ENCODE data around the gene ARHGAP15. TPM values are rescaled to one million over a fixed set of nuclear protein-coding genes. Genes with fewer than 3 reads are reported as not detected.

ARHGAP15 gene
- polyA plus RNA-seq, 1 donor from 2014 or later, result 0.30 TPM

GRCh38 chr2:143498496-143498895 lies 369.3 kb downstream of the ARHGAP15 start:
- Histone ChIP-seq H3K9me3 (ENCODE audit: low read length) (no peaks in the 10 kb centered on the region), H3K9me2 (ENCODE audit: insufficient read depth, low read length) (no peaks in the 10 kb centered on the region), H3K36me3 (ENCODE audit: insufficient read depth, low read length) (no peaks in the 10 kb centered on the region), H3K4me2 (ENCODE audit: low read length) (no peak overlapping the region), H3K9ac (ENCODE audit: low read length) (no peak overlapping the region), H3K27me3 (ENCODE audit: insufficient read depth, low read depth, low read length) (no peaks in the 10 kb centered on the region), H3K79me2 (replicated peaks; ENCODE audit: insufficient read depth, low read length) (no peaks in the 10 kb centered on the region), H3K27ac (ENCODE audit: low read length) (no peak overlapping the region), H4K20me1 (ENCODE audit: insufficient read depth) (no peaks in the 10 kb centered on the region), H2AFZ (ENCODE audit: low read depth, low read length) (no peak overlapping the region), H3F3A (ENCODE audit: insufficient read depth, low read length, poor library complexity, severe bottlenecking) (no peaks in the 10 kb centered on the region), H3K4me3 (ENCODE audit: low read length) (no peak overlapping the region)
- TF ChIP-seq EP300 (conservative IDR thresholded peaks at IDR 0.05; ENCODE audit: poor library complexity, severe bottlenecking) (no peak), POLR2AphosphoS5 (IDR thresholded peaks at IDR 0.05) (no peak), SMC3 (conservative IDR thresholded peaks at IDR 0.05; ENCODE audit: poor library complexity) (no peak), RAD21 (conservative IDR thresholded peaks at IDR 0.05) (no peak), MXI1 (conservative IDR thresholded peaks at IDR 0.05; ENCODE audit: poor library complexity, severe bottlenecking) (no peak), TAF1 (IDR thresholded peaks at IDR 0.05; ENCODE audit: low read depth) (no peak), EZH2 (IDR thresholded peaks at IDR 0.05; ENCODE audit: borderline replicate concordance, insufficient read depth, low read length, poor library complexity, severe bottlenecking) (no peak)
- TF ChIP-seq, protein P1, sequence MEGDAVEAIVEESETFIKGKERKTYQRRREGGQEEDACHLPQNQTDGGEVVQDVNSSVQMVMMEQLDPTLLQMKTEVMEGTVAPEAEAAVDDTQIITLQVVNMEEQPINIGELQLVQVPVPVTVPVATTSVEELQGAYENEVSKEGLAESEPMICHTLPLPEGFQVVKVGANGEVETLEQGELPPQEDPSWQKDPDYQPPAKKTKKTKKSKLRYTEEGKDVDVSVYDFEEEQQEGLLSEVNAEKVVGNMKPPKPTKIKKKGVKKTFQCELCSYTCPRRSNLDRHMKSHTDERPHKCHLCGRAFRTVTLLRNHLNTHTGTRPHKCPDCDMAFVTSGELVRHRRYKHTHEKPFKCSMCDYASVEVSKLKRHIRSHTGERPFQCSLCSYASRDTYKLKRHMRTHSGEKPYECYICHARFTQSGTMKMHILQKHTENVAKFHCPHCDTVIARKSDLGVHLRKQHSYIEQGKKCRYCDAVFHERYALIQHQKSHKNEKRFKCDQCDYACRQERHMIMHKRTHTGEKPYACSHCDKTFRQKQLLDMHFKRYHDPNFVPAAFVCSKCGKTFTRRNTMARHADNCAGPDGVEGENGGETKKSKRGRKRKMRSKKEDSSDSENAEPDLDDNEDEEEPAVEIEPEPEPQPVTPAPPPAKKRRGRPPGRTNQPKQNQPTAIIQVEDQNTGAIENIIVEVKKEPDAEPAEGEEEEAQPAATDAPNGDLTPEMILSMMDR (IDR thresholded peaks at IDR 0.05; ENCODE audit: poor library complexity, severe bottlenecking), result no peak
- TF ChIP-seq, protein P2, sequence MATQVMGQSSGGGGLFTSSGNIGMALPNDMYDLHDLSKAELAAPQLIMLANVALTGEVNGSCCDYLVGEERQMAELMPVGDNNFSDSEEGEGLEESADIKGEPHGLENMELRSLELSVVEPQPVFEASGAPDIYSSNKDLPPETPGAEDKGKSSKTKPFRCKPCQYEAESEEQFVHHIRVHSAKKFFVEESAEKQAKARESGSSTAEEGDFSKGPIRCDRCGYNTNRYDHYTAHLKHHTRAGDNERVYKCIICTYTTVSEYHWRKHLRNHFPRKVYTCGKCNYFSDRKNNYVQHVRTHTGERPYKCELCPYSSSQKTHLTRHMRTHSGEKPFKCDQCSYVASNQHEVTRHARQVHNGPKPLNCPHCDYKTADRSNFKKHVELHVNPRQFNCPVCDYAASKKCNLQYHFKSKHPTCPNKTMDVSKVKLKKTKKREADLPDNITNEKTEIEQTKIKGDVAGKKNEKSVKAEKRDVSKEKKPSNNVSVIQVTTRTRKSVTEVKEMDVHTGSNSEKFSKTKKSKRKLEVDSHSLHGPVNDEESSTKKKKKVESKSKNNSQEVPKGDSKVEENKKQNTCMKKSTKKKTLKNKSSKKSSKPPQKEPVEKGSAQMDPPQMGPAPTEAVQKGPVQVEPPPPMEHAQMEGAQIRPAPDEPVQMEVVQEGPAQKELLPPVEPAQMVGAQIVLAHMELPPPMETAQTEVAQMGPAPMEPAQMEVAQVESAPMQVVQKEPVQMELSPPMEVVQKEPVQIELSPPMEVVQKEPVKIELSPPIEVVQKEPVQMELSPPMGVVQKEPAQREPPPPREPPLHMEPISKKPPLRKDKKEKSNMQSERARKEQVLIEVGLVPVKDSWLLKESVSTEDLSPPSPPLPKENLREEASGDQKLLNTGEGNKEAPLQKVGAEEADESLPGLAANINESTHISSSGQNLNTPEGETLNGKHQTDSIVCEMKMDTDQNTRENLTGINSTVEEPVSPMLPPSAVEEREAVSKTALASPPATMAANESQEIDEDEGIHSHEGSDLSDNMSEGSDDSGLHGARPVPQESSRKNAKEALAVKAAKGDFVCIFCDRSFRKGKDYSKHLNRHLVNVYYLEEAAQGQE (IDR thresholded peaks at IDR 0.05; ENCODE audit: borderline replicate concordance), result no peak

GRCh38 chr2:143499061-143499460 lies 369.8 kb downstream of the ARHGAP15 start:
- Histone ChIP-seq H3K36me3 (ENCODE audit: insufficient read depth, low read length) (no peaks in the 10 kb centered on the region), H3K9me2 (ENCODE audit: insufficient read depth, low read length) (no peaks in the 10 kb centered on the region), H3K4me3 (ENCODE audit: low read length) (no peak overlapping the region), H3K79me2 (replicated peaks; ENCODE audit: insufficient read depth, low read length) (no peaks in the 10 kb centered on the region), H3K27me3 (ENCODE audit: insufficient read depth, low read depth, low read length) (no peaks in the 10 kb centered on the region), H2AFZ (ENCODE audit: low read depth, low read length) (no peak overlapping the region), H4K20me1 (ENCODE audit: insufficient read depth) (no peaks in the 10 kb centered on the region), H3K4me2 (ENCODE audit: low read length) (no peak overlapping the region), H3K9me3 (ENCODE audit: low read length) (no peaks in the 10 kb centered on the region), H3K27ac (ENCODE audit: low read length) (no peak overlapping the region), H3K9ac (ENCODE audit: low read length) (no peak overlapping the region), H3F3A (ENCODE audit: insufficient read depth, low read length, poor library complexity, severe bottlenecking) (no peaks in the 10 kb centered on the region)
- no peak for TF ChIP-seq EZH2 (IDR thresholded peaks at IDR 0.05; ENCODE audit: borderline replicate concordance, insufficient read depth, low read length, poor library complexity, severe bottlenecking)
- no peak for TF ChIP-seq SMC3 (conservative IDR thresholded peaks at IDR 0.05; ENCODE audit: poor library complexity)
- no peak for TF ChIP-seq EP300 (conservative IDR thresholded peaks at IDR 0.05; ENCODE audit: poor library complexity, severe bottlenecking)
- TF ChIP-seq TAF1 (IDR thresholded peaks at IDR 0.05; ENCODE audit: low read depth), result no peak
- TF ChIP-seq, protein P1 (IDR thresholded peaks at IDR 0.05; ENCODE audit: poor library complexity, severe bottlenecking), result no peak
- no peak for TF ChIP-seq MXI1 (conservative IDR thresholded peaks at IDR 0.05; ENCODE audit: poor library complexity, severe bottlenecking)
